Osteocyte (in vitro differentiated cells): ENCODE measurements around the gene ILDR2. TPM values are rescaled to one million over a fixed set of nuclear protein-coding genes. Genes with fewer than 3 reads are reported as not detected.
"Not testable (repeated sequence)": the region's sequence is repeated elsewhere in the genome, so short reads cannot be mapped to it uniquely, and the experiment has no call there.

ENCODE experiments used
- DNase-seq: peaks from one replicate; pipeline ENCODE4 v3.0.0; 2021; ENCODE audit warnings: mixed read lengths; ENCODE audit not compliant: unreplicated experiment; ENCODE audit errors: extremely low spot score
- H3K27ac Mint-ChIP-seq: one replicate; pipeline ENCODE4 v1.8.0; 2021; ENCODE audit warnings: mild to moderate bottlenecking, mixed read lengths; ENCODE audit not compliant: unreplicated experiment
- H3K27me3 Mint-ChIP-seq: one replicate; pipeline ENCODE4 v1.8.0; 2021; ENCODE audit warnings: mixed read lengths; ENCODE audit not compliant: unreplicated experiment
- H3K36me3 Mint-ChIP-seq: one replicate; pipeline ENCODE4 v1.8.0; 2021; ENCODE audit warnings: mixed read lengths; ENCODE audit not compliant: unreplicated experiment
- H3K4me1 Mint-ChIP-seq: one replicate; pipeline ENCODE4 v1.8.0; 2021; ENCODE audit warnings: mixed read lengths; ENCODE audit not compliant: unreplicated experiment
- H3K4me3 Mint-ChIP-seq: one replicate; pipeline ENCODE4 v1.8.0; 2021; ENCODE audit warnings: mild to moderate bottlenecking, moderate library complexity, mixed read lengths; ENCODE audit not compliant: unreplicated experiment
- H3K9me3 Mint-ChIP-seq: one replicate; pipeline ENCODE4 v1.8.0; 2021; ENCODE audit warnings: mixed read lengths; ENCODE audit not compliant: unreplicated experiment
- CTCF ChIP-seq: fragments of 200-600 bp; sonication (generic); IDR thresholded peaks from 2 replicates; pipeline ENCODE4 v1.5.0; 2021; ENCODE audit warnings: antibody characterized with exemption, mild to moderate bottlenecking, moderate library complexity
- total RNA-seq: library from RNA; stranded (reverse); gene quantifications from 2 replicates; pipeline ENCODE4 v1.2.1, GENCODE V29; 2021

Gene ILDR2
- total RNA-seq, 1 donor from 2014 or later: 0.16 TPM

- Mint-ChIP-seq H3K36me3 (no peaks in the 10 kb centered on the region), H3K27ac (no peak overlapping the region), H3K4me1 (no peaks in the 10 kb centered on the region), H3K4me3 (no peak overlapping the region), H3K27me3 (peaks cover 70% of the 10 kb centered on the region), H3K9me3 (no peaks in the 10 kb centered on the region)
- no peak for DNase-seq
- TF ChIP-seq CTCF: peak; percentile 48
Measured at GRCh38 chr1:166884040-166884642, 91.2 kb downstream of the ILDR2 start.

GRCh38 chr1:166882893-166883292 is 92.4 kb downstream of the ILDR2 start:
- Mint-ChIP-seq H3K9me3 (no peaks in the 10 kb centered on the region), H3K36me3 (no peaks in the 10 kb centered on the region), H3K4me1 (no peaks in the 10 kb centered on the region), H3K27ac (no peak overlapping the region), H3K27me3 (peaks cover 58% of the 10 kb centered on the region), H3K4me3 (no peak overlapping the region)
- TF ChIP-seq CTCF: no peak
- DNase-seq: no peak

- Mint-ChIP-seq H3K27me3 (peaks cover 24% of the 10 kb centered on the region), H3K4me1 (peaks cover 21% of the 10 kb centered on the region)
- not testable (repeated sequence) for H3K9me3 Mint-ChIP-seq, H3K36me3 Mint-ChIP-seq, H3K27ac Mint-ChIP-seq, H3K4me3 Mint-ChIP-seq, DNase-seq
Measured at GRCh38 chr1:166878173-166878917, 97.0 kb downstream of the ILDR2 start.

GRCh38 chr1:166876540-166876838 is 98.9 kb downstream of the ILDR2 start:
- peaks cover 7% of the 10 kb centered on the region for H3K27me3 Mint-ChIP-seq

GRCh38 chr1:166875734-166876539 is 99.4 kb downstream of the ILDR2 start, which contains the start of gene TADA1:
TSS of gene TADA1 (minus strand) at chr1:166876264. CDS start at chr1:166876233, 31 bp downstream.
- H3K4me1 Mint-ChIP-seq: peaks cover 31% of the 10 kb centered on the region

More at GRCh38 chr1:166876540-166876838, 98.9 kb downstream of the ILDR2 start:
- Mint-ChIP-seq H3K4me3 (peak overlapping the region; percentile 93), H3K36me3 (no peaks in the 10 kb centered on the region), H3K27ac (peak overlapping the region; percentile 97), H3K4me1 (peaks cover 29% of the 10 kb centered on the region), H3K9me3 (no peaks in the 10 kb centered on the region)
- no peak for DNase-seq
- TF ChIP-seq CTCF: peak; percentile 27

More at GRCh38 chr1:166875734-166876539, 99.4 kb downstream of the ILDR2 start, which contains the start of gene TADA1:
- no peak for TF ChIP-seq CTCF
- no peaks in the 10 kb centered on the region for H3K36me3 Mint-ChIP-seq
- H3K4me3 Mint-ChIP-seq: peak within 1 kb of the TSS; percentile 93
- peak; percentile 98 for DNase-seq
- peaks cover 6% of the 10 kb centered on the region for H3K27me3 Mint-ChIP-seq
- H3K27ac Mint-ChIP-seq: peak within 1 kb of the TSS; percentile 97
- H3K9me3 Mint-ChIP-seq: no peaks in the 10 kb centered on the region
